GM19397 (cell line): ENCODE measurements around the gene CEP104.

ENCODE experiments used
- ATAC-seq: cut with Tn5 transposase; IDR thresholded peaks from one replicate; pipeline ENCODE4 v1.9.1; 2021; ENCODE audit warnings: mild to moderate bottlenecking, moderate library complexity; ENCODE audit not compliant: unreplicated experiment

CEP104 gene

GRCh38 chr1:3779912-3780416, 77.0 kb downstream of the CEP104 start:
- ATAC-seq: no peak

- no peak for ATAC-seq
Observed at GRCh38 chr1:3779265-3779911, 77.6 kb downstream of the CEP104 start.

DNA sequence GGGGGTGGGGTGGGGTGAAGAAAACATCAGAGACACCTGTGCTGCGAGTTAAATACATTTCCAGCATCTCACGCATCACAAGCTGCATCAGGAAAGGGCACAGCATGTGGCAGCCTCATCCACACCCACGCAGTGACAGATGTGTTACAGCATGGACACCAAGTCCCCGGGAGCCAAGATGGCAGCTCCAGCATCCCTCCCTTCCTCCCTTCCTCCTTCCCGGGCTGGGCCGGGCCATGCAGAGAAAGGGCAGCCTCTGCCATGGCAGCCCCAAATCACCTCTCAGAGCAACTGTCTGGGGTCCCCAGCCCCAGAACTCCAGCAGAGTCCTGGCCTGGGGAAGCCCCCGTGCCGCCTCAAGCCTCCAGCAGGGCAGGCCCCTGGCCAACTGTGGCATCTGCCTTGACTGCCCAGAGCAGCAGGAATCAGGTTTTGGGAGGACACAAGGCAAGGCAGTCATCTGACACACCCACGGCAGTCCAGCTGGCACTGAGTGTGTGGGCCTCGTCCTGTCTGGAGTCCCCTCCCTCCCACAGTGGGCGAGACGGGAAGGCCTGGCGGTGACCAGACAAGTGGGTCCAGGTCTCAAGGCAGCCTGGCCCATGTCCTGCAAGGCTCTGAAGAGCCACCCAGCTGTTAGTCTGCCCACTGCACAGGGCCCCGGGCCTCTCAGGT, 78.3 kb downstream of the CEP104 start:
- no peak for ATAC-seq

DNA sequence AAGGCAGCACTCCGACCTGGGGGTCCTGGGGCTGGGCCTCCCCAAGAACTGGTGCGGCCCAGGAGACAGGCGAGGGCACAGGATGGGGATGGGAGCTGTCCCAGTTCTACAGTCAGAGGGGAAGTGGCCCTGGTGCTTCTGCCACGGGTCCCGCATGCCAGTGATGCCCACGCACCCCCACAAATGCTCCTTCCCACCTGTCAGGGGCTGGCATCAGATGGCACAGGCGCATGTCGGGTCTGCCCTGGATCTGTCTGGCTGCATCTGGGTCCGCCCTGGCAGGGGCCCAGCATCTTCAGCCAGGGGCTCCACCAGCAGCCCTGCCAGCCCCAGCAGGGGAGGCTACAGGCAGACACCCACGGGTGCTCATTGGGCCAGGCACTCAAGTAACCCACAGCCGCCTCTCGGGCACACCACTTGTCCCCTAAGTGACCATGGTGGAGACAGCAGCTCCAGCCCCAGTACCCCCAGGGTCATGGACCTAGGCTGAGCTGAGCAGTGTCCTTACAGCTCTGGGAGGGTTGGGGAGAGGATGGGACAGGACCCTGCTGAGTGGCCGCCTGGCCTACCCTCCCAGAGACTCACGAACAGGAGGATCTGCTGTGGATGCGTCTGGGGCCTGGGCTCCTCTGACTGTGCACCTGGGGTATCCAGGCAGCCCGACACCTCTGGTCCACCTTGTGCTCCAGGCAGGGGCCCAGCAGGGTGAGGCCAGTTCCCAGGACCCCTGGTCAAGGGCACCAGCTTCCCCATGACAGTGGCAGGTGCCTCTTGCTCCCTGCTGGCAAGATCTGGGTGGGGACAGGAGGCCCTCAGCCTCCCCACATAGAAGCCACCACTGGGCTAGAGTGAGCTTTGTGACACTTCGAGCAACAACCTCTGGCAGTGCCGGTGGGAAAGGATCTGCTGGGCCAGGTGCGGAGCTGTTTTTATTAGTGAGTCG, 79.1 kb downstream of the CEP104 start:
- ATAC-seq: no peak

GRCh38 chr1:3777078-3777547, 79.9 kb downstream of the CEP104 start:
- no peak for ATAC-seq

DNA sequence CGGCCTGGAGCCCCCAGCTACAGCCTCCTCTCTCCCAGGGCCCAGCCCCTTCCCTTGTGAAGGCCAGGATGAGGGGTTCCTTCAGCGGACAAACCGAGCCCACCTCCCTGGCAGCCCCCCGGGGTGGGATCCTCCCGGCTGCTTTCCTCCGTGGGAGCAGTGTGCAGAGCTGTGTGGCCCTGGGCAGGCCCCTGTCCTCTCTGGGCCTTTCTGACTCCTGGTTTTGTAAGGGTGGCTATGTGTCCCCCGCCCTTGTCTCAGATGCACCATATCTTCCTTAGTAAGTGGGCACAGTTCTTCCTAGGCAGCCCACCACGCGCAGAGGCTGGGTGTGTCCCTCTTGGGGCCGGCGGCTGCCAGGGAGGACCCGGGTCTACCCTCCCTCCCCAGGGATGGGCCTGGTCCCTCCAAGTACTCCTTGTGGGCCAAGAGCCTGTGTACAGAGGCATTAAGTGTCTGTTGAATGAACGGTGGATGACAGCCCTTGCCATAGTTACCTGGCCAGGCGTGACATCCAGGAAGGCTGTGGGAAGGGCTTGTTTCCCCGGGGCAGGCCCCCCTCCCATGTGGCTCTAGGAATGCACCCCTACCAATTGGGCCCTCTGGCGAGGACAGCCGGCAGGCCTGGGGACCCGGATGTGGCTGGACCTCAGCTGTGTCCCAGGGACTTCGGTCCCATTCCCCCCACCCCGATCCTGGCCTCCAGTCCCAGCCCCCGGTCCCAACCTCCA, 80.6 kb downstream of the CEP104 start:
- ATAC-seq: no peak

DNA sequence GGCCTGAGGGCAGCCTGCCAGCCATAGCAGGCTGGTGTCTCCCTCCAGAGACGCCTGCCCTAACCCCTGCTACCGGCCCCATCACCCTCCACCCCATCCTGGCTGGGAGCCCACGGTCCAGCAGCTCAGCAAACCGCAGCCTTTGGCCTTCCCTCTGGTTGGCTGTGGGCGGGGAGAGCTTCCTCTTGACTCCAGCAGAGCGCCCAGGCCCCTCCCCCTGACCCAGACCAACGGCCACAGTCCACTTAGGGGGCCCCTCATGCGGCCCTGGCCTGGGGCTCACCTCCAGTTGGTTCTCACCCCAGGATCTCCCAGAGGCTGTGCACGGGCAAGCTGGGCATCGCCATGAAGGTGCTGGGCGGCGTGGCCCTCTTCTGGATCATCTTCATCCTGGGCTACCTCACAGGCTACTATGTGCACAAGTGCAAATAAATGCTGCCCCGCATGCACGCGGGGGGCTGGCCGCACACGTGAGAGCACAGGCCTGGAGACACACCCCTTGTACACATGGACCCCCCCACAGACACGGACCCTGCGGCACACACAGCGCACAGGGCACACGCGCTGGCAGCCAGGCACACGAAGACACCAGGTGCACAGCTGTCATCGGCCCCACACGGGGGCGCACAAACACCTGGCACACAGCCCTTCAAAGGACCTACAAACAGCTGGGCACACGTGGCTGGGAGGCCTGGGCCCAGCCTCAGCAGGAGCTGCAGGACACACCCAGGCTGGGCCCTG, 81.4 kb downstream of the CEP104 start:
- ATAC-seq: no peak

DNA sequence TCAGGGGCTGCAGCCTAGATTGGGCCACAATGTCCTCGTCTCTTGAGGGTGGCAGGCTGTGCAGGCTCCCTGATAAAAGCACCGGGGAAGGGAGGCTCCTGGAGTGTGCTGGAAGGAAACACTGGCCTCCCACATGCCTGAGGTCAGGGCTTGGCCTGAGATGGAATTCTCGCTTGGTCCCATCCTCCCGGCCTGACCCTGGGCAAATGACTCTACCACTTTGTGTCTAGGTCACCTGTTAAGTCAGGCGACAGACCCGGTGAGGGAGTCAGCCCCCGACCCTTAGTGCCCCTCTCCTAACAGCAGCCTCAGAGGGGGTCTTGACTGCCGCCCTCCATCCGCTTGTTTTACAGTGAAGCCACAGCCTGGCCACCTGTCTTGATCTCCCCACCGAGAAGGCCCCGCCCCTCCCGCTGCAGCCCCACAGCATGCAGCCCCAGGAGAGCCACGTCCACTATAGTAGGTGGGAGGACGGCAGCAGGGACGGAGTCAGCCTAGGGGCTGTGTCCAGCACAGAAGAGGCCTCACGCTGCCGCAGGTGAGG, 82.0 kb downstream of the CEP104 start:
- ATAC-seq: no peak

DNA sequence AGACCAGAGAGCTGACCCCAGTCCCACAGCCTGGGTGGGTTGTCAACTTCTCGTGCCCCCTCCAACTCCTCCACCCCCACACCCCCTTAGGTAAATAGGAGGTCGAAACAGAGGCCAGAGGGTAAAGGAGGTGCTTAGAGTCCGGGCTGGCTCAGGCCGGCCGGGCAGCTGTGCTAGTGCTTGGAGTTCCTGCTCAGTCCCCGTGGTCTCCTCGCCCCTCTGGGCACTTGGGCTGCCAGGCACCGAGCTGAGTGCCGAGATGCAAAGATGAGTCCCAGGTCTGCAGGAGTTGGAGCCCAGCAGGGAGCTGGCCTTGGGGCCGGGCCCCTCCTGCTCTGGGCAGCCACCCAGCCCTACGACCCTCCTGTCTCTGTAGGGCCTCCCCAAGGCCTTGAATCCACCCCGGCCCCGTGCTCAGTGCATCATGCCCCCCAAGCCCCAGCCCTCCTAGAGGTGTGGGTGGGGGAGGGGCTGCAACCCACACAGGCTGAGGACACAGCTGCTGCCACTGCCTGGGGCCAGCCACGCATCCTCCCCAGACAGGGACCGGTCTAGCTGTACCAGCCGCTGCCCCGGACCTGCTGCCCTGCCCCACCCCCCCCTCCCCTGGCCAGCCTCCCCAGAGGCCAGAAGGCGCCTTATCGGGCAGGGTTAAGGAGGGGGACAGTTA, 82.6 kb downstream of the CEP104 start:
- ATAC-seq: no peak

DNA sequence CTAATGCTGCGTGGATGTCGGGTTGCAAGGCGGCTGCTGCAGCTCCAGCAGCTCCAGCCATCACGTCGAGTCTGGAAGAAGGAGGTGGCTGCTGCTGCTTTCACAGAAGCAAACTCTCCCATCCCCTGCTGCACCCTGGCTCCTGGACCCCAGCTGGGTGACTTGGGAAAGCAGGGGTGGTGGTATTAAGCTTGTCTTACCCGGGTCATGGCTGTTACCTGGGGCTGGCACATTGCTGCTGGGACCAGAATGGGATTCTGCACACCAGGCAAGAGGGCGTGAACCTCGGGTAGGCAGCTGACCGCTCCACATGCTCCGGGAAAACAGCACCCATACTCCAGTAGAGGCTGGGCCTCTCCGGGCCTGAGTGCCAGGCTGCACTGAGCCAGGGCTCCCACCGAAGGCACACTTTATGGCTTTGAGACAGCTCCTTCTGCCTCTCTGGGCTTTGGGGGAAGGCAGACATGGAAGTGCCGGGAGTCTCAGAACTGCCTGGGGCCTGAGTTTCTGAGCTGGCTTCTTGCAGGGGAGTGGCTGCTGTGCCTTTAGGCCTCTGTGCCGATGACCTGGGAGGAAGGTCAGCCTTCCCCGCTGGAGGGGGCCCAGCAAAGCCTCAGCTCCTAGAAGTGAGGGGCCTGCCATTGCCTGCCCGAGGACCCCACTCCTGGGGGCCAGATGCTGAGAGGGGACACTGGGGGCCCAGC, 83.3 kb downstream of the CEP104 start:
- no peak for ATAC-seq

- no peak for ATAC-seq
Observed at GRCh38 chr1:3772715-3773571, 84.1 kb downstream of the CEP104 start, which contains the start of gene SMIM1. Gene SMIM1 (plus strand): TSS chr1:3772749. CDS start chr1:3775374, 2,625 bp downstream.

- peak; percentile 70 for ATAC-seq
Observed at GRCh38 chr1:3772027-3772714, 84.8 kb downstream of the CEP104 start.

- ATAC-seq: no peak
Observed at GRCh38 chr1:3771108-3772026, 85.6 kb downstream of the CEP104 start.

DNA sequence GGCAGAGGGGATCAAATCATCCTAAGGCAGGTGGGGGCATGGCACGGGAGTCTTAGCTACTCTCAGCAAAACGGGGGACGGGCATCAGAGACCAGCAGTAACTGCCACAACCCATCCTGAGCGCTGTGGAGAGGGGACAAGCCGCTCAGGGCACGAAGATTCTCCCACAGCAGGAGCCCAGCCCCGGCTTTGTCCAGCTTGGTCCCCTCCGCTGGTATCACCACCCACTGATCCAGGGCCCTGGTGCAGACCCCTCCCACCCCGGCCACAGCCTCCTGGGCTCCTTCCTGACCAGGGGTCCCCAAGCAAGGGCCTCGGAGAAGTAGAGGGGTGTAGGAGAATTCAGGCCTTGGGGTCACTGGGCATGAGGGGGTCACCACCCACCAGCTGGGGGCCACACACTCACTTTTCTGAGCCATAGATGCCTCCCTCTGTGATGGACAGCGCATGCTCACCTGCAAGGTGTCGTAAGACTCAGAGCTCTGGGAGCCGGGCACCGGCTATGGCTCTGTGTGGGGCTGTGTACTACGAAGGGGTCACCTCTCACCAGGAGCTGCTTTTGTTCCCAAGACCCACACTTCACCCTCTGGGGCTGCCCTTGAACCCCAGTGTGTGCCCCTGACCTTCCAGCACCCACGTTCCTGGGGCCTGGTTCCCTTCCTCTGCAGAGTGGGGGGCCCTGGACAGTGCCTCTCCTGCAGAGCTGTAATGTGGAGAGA, 86.8 kb downstream of the CEP104 start:
- ATAC-seq: no peak

DNA sequence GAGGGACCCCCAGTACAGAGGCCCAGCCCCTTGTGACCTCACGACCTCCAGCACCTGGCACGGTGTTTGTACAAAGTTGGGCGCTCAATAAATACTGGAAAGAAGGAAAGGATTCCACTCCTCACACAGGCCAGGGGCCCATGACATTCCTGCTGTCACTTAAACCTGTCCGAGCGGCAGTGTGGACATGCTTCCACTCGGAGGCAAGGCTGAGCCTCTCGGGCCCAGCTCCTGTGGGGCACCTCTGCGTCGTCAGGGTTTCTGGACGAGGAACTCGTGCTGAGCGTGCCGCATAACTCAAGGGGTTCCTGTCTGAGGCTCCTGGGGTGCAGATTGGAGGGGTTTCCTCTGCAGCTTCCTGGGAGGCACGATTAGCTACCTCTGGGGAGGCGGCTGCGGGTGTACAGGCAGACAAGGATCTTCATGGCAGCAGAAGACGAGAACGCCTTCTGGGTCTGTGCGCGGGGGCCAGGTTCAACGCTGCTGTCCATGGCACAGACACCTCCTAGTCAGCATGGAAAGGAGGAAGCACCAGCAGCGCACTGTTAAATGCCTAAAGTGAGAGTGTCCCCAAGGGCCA, 88.1 kb downstream of the CEP104 start:
- ATAC-seq: no peak
